ENCODE results near the gene EIF5. TPM values are rescaled to one million over a fixed set of nuclear protein-coding genes. Genes with fewer than 3 reads are reported as not detected.

EIF5 gene
- total RNA-seq, 1 experiment from 2014 or later: 238 TPM

DNA sequence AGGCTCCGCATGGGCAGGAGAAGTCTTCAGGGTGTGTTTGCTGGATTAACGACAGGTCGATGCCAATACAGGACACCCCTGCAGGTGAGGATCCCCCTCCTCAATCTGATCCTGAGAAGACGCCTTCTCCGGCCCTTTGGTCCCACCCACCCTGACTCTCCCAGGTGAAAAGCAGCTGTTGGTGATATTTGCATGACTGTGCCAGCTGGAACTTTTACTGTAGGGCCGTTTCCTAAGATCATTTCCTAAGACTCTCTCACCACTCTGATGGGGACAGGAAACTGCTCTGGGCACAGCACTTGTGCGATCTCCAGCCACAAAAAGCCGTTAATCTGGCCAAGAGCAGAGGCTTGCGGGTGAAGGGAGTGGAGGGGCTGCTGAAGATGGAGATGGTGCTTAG lies 16.8 kb upstream of the EIF5 start:
- no peaks in the 10 kb centered on the region for H3K27me3 ChIP-seq (ENCODE audit: control insufficient read depth, insufficient read depth, low read length)
- in situ Hi-C loops (cut with HindIII; ENCODE audit: low pct_unique_long_range_greater_than_20kb, low sequenced_read_pairs): no loop called here
- intact Hi-C loops (cut with micrococcal nuclease; ENCODE audit: unreplicated experiment): no loop called here
- ChIA-PET CTCF (no interaction called here), POLR2A (no interaction called here)
- BruUV-seq (replicated peaks): no TSS peak
- DNase-seq (ENCODE audit: low read depth, low spot score) (no peak), ATAC-seq (no peak)
- H3K4me3 ChIP-seq (ENCODE audit: low read depth in 2 of 2, low read length in 2 of 2): no peak overlapping the region
- TF ChIP-seq TCF7L2 (IDR thresholded peaks at IDR 0.05; ENCODE audit: low read depth, low read length) (no peak), POLR2AphosphoS5 (IDR thresholded peaks at IDR 0.05; ENCODE audit: low read depth, low read length) (no peak)
- TF ChIP-seq, protein P1, sequence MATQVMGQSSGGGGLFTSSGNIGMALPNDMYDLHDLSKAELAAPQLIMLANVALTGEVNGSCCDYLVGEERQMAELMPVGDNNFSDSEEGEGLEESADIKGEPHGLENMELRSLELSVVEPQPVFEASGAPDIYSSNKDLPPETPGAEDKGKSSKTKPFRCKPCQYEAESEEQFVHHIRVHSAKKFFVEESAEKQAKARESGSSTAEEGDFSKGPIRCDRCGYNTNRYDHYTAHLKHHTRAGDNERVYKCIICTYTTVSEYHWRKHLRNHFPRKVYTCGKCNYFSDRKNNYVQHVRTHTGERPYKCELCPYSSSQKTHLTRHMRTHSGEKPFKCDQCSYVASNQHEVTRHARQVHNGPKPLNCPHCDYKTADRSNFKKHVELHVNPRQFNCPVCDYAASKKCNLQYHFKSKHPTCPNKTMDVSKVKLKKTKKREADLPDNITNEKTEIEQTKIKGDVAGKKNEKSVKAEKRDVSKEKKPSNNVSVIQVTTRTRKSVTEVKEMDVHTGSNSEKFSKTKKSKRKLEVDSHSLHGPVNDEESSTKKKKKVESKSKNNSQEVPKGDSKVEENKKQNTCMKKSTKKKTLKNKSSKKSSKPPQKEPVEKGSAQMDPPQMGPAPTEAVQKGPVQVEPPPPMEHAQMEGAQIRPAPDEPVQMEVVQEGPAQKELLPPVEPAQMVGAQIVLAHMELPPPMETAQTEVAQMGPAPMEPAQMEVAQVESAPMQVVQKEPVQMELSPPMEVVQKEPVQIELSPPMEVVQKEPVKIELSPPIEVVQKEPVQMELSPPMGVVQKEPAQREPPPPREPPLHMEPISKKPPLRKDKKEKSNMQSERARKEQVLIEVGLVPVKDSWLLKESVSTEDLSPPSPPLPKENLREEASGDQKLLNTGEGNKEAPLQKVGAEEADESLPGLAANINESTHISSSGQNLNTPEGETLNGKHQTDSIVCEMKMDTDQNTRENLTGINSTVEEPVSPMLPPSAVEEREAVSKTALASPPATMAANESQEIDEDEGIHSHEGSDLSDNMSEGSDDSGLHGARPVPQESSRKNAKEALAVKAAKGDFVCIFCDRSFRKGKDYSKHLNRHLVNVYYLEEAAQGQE (IDR thresholded peaks at IDR 0.05; ENCODE audit: insufficient read depth in 1 of 2, low read depth in 2 of 2, low read length in 1 of 2): no peak
- TF ChIP-seq, protein P2, sequence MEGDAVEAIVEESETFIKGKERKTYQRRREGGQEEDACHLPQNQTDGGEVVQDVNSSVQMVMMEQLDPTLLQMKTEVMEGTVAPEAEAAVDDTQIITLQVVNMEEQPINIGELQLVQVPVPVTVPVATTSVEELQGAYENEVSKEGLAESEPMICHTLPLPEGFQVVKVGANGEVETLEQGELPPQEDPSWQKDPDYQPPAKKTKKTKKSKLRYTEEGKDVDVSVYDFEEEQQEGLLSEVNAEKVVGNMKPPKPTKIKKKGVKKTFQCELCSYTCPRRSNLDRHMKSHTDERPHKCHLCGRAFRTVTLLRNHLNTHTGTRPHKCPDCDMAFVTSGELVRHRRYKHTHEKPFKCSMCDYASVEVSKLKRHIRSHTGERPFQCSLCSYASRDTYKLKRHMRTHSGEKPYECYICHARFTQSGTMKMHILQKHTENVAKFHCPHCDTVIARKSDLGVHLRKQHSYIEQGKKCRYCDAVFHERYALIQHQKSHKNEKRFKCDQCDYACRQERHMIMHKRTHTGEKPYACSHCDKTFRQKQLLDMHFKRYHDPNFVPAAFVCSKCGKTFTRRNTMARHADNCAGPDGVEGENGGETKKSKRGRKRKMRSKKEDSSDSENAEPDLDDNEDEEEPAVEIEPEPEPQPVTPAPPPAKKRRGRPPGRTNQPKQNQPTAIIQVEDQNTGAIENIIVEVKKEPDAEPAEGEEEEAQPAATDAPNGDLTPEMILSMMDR (IDR thresholded peaks at IDR 0.05): no peak
- no peaks in the 10 kb centered on the region for H3K9me3 ChIP-seq (ENCODE audit: control insufficient read depth, insufficient read depth, low read depth, low read length)
- no peaks in the 10 kb centered on the region for H3K36me3 ChIP-seq (ENCODE audit: control insufficient read depth, insufficient read depth, low read length)
- H3K27ac ChIP-seq (ENCODE audit: low read length): no peak overlapping the region
- H3K4me1 ChIP-seq (ENCODE audit: control insufficient read depth, insufficient read depth, low read length): no peaks in the 10 kb centered on the region

DNA sequence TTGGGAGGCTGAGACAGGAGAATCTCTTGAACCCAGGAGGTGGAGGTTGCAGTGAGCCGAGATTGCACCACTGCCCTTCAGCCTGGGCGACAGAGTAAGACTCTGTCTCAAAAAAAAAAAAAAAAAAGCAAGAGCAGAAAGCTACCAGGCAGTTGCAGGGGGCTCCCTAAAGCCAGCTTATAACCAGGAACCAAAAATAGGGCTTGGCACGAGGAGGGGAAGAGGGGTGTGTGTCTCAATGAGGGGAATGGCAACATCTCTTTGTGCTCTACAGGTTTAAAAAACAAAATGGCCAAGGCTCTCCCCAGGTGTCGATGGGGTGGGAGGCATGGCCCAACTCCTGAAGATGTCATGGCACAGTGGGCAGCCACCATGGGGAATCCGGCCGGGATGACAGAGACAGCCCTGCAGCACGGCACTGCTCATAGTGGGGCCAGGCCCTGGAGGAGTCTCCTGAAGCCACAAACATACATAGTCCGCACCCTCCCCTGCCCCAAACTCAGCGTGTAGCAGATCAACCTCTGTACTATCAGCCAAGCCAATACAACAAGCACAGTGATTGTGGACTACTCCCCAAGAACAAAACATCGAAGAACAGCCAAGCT lies 16.0 kb upstream of the EIF5 start:
- in situ Hi-C loops (cut with HindIII; ENCODE audit: low pct_unique_long_range_greater_than_20kb, low sequenced_read_pairs): no loop called here
- ATAC-seq (no peak), DNase-seq (ENCODE audit: low read depth, low spot score) (no peak)
- ChIA-PET POLR2A (no interaction called here), CTCF (no interaction called here)
- H3K27ac ChIP-seq (ENCODE audit: low read length): no peak overlapping the region
- H3K36me3 ChIP-seq (ENCODE audit: control insufficient read depth, insufficient read depth, low read length): no peaks in the 10 kb centered on the region
- H3K4me3 ChIP-seq (ENCODE audit: low read depth in 2 of 2, low read length in 2 of 2): no peak overlapping the region
- H3K27me3 ChIP-seq (ENCODE audit: control insufficient read depth, insufficient read depth, low read length): no peaks in the 10 kb centered on the region
- intact Hi-C loops (cut with micrococcal nuclease; ENCODE audit: unreplicated experiment): no loop called here
- no peaks in the 10 kb centered on the region for H3K4me1 ChIP-seq (ENCODE audit: control insufficient read depth, insufficient read depth, low read length)
- H3K9me3 ChIP-seq (ENCODE audit: control insufficient read depth, insufficient read depth, low read depth, low read length): no peaks in the 10 kb centered on the region
- no TSS peak for BruUV-seq (replicated peaks)
- TF ChIP-seq, protein P2 (IDR thresholded peaks at IDR 0.05): no peak
- no peak for TF ChIP-seq TCF7L2 (IDR thresholded peaks at IDR 0.05; ENCODE audit: low read depth, low read length)
- TF ChIP-seq, protein P1 (IDR thresholded peaks at IDR 0.05; ENCODE audit: insufficient read depth in 1 of 2, low read depth in 2 of 2, low read length in 1 of 2): no peak
- TF ChIP-seq SIN3A (IDR thresholded peaks at IDR 0.05; ENCODE audit: borderline replicate concordance, insufficient read depth, low read depth, low read length): no peak
- TF ChIP-seq POLR2AphosphoS5 (IDR thresholded peaks at IDR 0.05; ENCODE audit: low read depth, low read length): no peak
